Epidermal melanocyte (primary cell): ENCODE data around the gene PRDM9.
"Not testable (repeated sequence)": the region's sequence is repeated elsewhere in the genome, so short reads cannot be mapped to it uniquely, and the experiment has no call there.

Experiments
- DNase-seq: peaks from one replicate; pipeline ENCODE4 v3.0.0; 2011; ENCODE audit warnings: low spot score; ENCODE audit not compliant: insufficient read length

The PRDM9 gene

GRCh38 chr5:23507278-23507685 is at the start of gene PRDM9:
TSS of gene PRDM9 (plus strand) at chr5:23507609. CDS start at chr5:23509034, 1,425 bp downstream.
- no peak for DNase-seq

GRCh38 chr5:23457780-23458179 is 49.6 kb upstream of the PRDM9 start:
- no peak for DNase-seq

DNA sequence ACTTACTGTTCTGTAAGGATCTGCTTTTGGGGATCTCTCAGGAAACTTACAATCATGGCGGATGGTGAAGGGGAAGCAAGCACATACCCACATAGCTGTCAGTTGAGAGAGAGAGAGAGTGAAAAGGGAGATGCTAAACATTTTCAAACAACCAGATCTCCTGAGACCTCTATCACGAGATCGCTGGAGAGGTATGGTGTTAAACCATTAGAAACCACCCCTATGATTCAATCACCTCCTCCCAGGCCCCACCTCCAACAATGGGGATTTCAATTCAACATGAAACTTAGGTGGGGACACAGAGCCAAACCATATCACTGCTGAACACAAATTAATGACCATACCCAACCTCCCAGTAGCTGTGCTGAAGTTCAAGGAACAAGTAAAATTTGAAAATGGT is 48.2 kb upstream of the PRDM9 start:
- DNase-seq, result no peak

- DNase-seq, result no peak
Observed at GRCh38 chr5:23461576-23461975, 45.8 kb upstream of the PRDM9 start.

DNA sequence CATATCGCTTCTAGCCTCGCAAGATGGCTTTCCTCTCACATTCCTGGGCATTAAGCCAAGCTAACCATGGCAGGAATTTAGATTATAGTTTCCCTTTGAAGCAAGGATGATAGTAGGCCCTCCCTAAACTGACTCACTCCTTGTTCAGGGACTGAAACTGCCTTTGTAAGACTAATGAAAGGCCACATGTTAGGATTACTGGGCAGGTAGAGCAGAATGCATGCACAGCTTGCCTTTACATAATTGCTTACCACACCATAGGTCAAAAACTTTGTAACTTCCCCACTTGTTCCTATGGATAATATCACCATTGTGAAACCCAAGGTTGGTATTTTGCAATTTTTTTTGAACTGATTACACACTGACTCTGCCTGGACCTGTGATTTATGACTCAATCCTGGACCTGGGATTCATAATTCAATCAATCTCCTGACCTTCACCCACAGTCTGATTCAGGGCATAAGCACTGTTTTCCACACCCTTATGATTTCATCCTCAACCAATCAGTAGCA is 41.0 kb upstream of the PRDM9 start:
- DNase-seq, result no peak

- no peak for DNase-seq
Observed at GRCh38 chr5:23468658-23469057, 38.8 kb upstream of the PRDM9 start.

DNA sequence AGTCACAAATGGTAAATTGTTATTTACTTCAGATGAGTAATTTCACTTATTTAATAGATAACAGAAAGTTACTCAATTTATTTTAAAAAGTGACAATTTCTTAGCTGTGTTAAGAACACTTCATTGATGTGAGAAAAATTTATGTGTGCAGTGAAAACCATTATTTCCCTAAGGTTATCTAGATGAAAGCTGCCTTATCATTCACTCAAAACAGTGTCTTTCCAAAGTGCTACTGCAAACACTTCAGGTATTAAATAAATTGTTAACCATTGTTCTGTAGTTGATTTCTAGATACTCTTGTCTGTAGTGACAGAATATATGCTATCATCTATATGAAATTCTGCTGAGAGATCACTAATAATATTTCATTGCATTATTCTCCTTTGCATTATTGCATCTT is 33.5 kb upstream of the PRDM9 start:
- no peak for DNase-seq

GRCh38 chr5:23474315-23474714 is 33.1 kb upstream of the PRDM9 start:
- no peak for DNase-seq

DNA sequence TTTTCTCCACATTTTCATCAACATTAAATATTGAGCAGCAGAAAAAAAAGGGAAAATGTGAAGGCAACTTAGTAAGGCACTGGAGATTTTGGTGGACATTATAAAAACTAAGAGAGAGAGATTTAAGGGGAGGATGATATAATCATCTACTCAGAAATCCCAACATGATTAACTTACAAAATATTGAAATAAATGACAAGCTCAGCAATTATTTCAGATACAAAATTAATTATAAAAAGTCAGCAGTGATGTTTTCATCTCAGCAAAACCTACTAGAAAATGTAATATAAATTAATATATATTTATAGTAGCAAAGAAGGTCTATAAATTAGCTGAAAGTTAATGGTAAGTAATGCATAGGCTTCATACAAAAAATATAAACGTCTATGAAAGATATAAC is 30.8 kb upstream of the PRDM9 start:
- no peak for DNase-seq

GRCh38 chr5:23482642-23483041 is 24.8 kb upstream of the PRDM9 start:
- DNase-seq, result no peak

- no peak for DNase-seq
Observed at GRCh38 chr5:23483090-23483489, 24.3 kb upstream of the PRDM9 start.

GRCh38 chr5:23484096-23484495 is 23.3 kb upstream of the PRDM9 start:
- no peak for DNase-seq

GRCh38 chr5:23486227-23486626 is 21.2 kb upstream of the PRDM9 start:
- DNase-seq, result not testable (repeated sequence)

GRCh38 chr5:23490993-23491392 is 16.4 kb upstream of the PRDM9 start:
- no peak for DNase-seq

GRCh38 chr5:23494558-23494957 is 12.9 kb upstream of the PRDM9 start:
- no peak for DNase-seq

DNA sequence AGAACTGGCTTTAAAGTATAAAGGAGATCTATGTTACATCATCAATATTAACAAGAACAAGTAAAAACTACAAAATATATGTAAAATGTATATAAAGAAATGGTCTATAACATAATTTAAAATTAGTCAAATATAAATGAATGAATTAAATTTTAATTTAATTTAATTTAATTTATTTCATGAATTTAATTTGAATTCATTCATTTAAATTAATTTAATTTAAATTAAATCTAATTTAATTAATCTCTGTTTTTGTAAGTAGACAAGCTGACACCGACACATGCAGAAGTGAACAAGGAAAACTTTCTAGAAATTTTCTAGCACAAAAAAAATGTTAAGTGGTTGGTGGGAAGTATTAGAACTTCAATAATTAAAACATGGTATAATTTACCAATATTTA is 10.8 kb upstream of the PRDM9 start:
- DNase-seq, result no peak

DNA sequence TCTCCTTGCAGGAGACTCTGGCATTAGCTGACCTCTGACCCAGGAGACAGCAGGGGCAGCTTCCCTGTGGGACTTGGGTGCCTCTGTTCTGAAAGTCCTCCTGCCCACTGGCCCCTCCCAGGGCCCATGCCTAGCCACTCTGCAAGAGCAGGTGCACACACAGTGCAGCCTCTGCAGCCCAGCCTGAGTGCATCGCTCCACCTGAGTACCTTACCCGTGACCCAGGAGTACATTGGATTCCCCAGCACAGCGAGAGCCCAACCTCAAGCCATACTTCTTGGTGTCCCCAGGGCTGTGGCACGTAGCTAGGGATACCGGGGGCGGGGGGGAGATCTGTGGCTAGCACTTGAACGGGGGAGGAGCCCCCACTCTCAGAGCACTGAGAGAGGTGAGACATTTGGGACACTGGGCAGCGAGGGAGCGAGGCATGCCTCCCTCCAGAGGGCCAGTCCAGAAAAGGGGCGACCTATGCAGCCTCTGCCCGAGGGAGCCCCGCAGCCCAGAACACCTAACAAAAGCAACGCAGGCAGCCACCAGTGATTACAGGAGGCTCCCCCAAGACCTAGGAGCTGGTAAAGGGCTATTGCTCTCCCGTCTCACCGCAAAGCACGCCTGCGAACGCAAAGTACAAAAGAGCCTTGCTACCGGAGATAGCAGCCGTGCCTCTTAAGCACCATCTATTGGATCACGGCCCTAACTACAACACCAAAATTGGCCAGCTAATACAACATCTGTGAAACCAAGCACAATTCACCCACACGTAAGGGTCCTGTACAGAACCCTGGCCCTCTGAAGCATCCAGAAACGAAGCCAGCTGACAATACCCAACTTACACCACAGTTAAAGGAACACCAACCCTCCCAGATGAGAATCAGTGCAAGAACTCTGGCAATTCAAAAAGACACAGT is 826 bp upstream of the PRDM9 start:
- DNase-seq, result no peak

- not testable (repeated sequence) for DNase-seq
Observed at GRCh38 chr5:23510434-23510833, 3.0 kb downstream of the PRDM9 start.

DNA sequence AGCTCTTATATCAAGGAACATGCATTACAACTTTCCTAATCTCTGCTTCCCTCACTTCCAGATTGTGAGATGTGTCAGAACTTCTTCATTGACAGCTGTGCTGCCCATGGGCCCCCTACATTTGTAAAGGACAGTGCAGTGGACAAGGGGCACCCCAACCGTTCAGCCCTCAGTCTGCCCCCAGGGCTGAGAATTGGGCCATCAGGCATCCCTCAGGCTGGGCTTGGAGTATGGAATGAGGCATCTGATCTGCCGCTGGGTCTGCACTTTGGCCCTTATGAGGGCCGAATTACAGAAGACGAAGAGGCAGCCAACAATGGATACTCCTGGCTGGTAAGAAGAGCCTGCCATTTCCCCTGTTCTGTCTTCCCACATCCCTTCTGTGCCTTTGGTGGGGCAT is 15.1 kb downstream of the PRDM9 start:
- no peak for DNase-seq

- no peak for DNase-seq
Observed at GRCh38 chr5:23523031-23523430, 15.6 kb downstream of the PRDM9 start.

DNA sequence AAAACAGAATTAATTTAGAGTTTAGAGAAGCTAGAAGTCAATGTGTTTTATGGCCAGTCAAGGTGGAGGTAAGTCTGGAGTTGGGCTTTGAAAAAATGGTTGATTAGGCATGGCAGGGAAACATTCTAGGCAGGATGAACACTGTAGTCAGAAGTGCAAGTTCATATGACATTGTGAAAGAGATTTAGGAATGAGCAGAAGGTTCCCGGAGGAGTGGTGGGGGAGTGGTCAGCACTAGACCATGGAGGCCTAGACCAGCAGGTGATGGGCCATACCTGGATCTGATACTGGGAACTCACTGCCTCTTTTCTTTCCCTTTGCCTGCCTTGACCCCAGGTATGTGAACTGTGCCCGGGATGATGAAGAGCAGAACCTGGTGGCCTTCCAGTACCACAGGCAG is 16.6 kb downstream of the PRDM9 start:
- DNase-seq, result no peak

DNA sequence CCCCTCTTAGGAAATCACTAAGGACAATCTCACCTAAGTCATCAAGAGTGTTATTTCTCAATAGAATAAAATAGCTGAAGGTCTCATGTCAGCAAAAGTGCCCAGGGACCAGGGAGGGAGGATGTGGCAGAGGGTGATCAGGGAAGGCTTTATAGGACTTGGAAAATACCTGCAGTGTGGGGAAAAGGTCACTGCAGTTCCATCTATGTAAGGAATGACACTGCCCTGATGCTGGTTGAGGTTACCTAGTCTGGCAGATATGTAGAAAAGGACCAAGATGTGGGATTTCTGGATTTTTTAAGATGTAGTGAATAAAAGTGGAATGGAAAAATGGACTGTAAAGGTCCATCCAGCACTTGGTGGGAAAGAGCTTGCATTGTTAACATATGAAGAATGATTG is 18.3 kb downstream of the PRDM9 start:
- DNase-seq, result no peak

- DNase-seq, result not testable (repeated sequence)
Observed at GRCh38 chr5:23526616-23527015, 19.2 kb downstream of the PRDM9 start.
